ENCODE results near the gene SPATA13. TPM values are rescaled to one million over a fixed set of nuclear protein-coding genes. Genes with fewer than 3 reads are reported as not detected.

Gene SPATA13
- total RNA-seq, 1 donor from 2014 or later = 11.8 TPM

GRCh38 chr13:24244802-24245201 lies 84.3 kb downstream of the SPATA13 start:
- no peak overlapping the region for H3K27ac Mint-ChIP-seq
- H3K36me3 Mint-ChIP-seq (ENCODE audit: low read depth) = no peaks in the 10 kb centered on the region
- H3K4me1 Mint-ChIP-seq = no peaks in the 10 kb centered on the region
- ChIA-PET CTCF (no interaction called here), POLR2A (no interaction called here)
- intact Hi-C loops (cut with micrococcal nuclease) = no loop called here
- no peak for DNase-seq
- H3K27me3 Mint-ChIP-seq = no peaks in the 10 kb centered on the region
- TF ChIP-seq CTCF (IDR thresholded peaks at IDR 0.05) = no peak
- no peaks in the 10 kb centered on the region for H3K9me3 Mint-ChIP-seq
- no peak overlapping the region for H3K4me3 Mint-ChIP-seq
- ATAC-seq (ENCODE audit: low read depth) = no peak

GRCh38 chr13:24247016-24247415 lies 86.5 kb downstream of the SPATA13 start:
- Mint-ChIP-seq H3K4me3 (no peak overlapping the region), H3K27me3 (no peaks in the 10 kb centered on the region), H3K4me1 (no peaks in the 10 kb centered on the region), H3K36me3 (ENCODE audit: low read depth) (peaks cover 2% of the 10 kb centered on the region), H3K9me3 (no peaks in the 10 kb centered on the region), H3K27ac (no peak overlapping the region)
- TF ChIP-seq CTCF (IDR thresholded peaks at IDR 0.05) = no peak
- intact Hi-C loops (cut with micrococcal nuclease) = no loop called here
- CTCF ChIA-PET = no interaction called here
- ATAC-seq (ENCODE audit: low read depth) (no peak), DNase-seq (no peak)
- POLR2A ChIA-PET = no interaction called here

GRCh38 chr13:24249624-24250023 lies 89.1 kb downstream of the SPATA13 start:
- POLR2A ChIA-PET = no interaction called here
- ATAC-seq (ENCODE audit: low read depth) = no peak
- Mint-ChIP-seq H3K36me3 (ENCODE audit: low read depth) (peaks cover 4% of the 10 kb centered on the region), H3K27ac (no peak overlapping the region), H3K4me3 (no peak overlapping the region), H3K27me3 (no peaks in the 10 kb centered on the region), H3K4me1 (peaks cover 18% of the 10 kb centered on the region), H3K9me3 (no peaks in the 10 kb centered on the region)
- intact Hi-C loops (cut with micrococcal nuclease) = no loop called here
- TF ChIP-seq CTCF (IDR thresholded peaks at IDR 0.05) = no peak
- DNase-seq = no peak
- CTCF ChIA-PET = no interaction called here

GRCh38 chr13:24250376-24251057 lies 90.0 kb downstream of the SPATA13 start:
- no peak overlapping the region for H3K27ac Mint-ChIP-seq
- CTCF ChIA-PET = no interaction called here
- H3K4me3 Mint-ChIP-seq = no peak overlapping the region

GRCh38 chr13:24251525-24251924 lies 91.0 kb downstream of the SPATA13 start:
- DNase-seq (no peak), ATAC-seq (ENCODE audit: low read depth) (peak; percentile 45)
- intact Hi-C loops (cut with micrococcal nuclease) = no loop called here
- no peak overlapping the region for H3K4me3 Mint-ChIP-seq
- no peak for TF ChIP-seq CTCF (IDR thresholded peaks at IDR 0.05)
- peaks cover 22% of the 10 kb centered on the region for H3K4me1 Mint-ChIP-seq
- ChIA-PET POLR2A (no interaction called here), CTCF (no interaction called here)
- no peak overlapping the region for H3K27ac Mint-ChIP-seq
- no peaks in the 10 kb centered on the region for H3K27me3 Mint-ChIP-seq
- H3K36me3 Mint-ChIP-seq (ENCODE audit: low read depth) = peaks cover 4% of the 10 kb centered on the region
- no peaks in the 10 kb centered on the region for H3K9me3 Mint-ChIP-seq

More at GRCh38 chr13:24250376-24251057, 90.0 kb downstream of the SPATA13 start:
- H3K4me1 Mint-ChIP-seq = peaks cover 22% of the 10 kb centered on the region
- intact Hi-C loops (cut with micrococcal nuclease) = no loop called here
- POLR2A ChIA-PET = no interaction called here
- no peak for ATAC-seq (ENCODE audit: low read depth)
- H3K9me3 Mint-ChIP-seq = no peaks in the 10 kb centered on the region
- H3K36me3 Mint-ChIP-seq (ENCODE audit: low read depth) = peaks cover 4% of the 10 kb centered on the region
- H3K27me3 Mint-ChIP-seq = no peaks in the 10 kb centered on the region
- TF ChIP-seq CTCF (IDR thresholded peaks at IDR 0.05) = no peak
- DNase-seq = no peak

Data from activated B cell treated with CpG ODN at 0.5 μM for 24 hours (primary cell).